ENCODE results near the gene FDPS.

The FDPS gene

GRCh38 chr1:155295942-155296267 is 12.8 kb upstream of the FDPS start:
- no peak overlapping the region for H3K4me3 ChIP-seq (ENCODE audit: low read length)
- no peak for DNase-seq (ENCODE audit: low read depth)
- no peak for TF ChIP-seq CTCF (IDR thresholded peaks at IDR 0.05; ENCODE audit: insufficient read depth, low read depth, low read length, missing control alignments)

GRCh38 chr1:155296661-155297060 is 12.0 kb upstream of the FDPS start:
- no peak for DNase-seq (ENCODE audit: low read depth)
- TF ChIP-seq CTCF (IDR thresholded peaks at IDR 0.05; ENCODE audit: insufficient read depth, low read depth, low read length, missing control alignments), result no peak

GRCh38 chr1:155297384-155297783 is 11.3 kb upstream of the FDPS start:
- no peak for DNase-seq (ENCODE audit: low read depth)
- no peak for TF ChIP-seq CTCF (IDR thresholded peaks at IDR 0.05; ENCODE audit: insufficient read depth, low read depth, low read length, missing control alignments)
- H3K4me3 ChIP-seq (ENCODE audit: low read length), result no peak overlapping the region

More at GRCh38 chr1:155296661-155297060, 12.0 kb upstream of the FDPS start:
- H3K4me3 ChIP-seq (ENCODE audit: low read length), result no peak overlapping the region

- no peak for TF ChIP-seq CTCF (IDR thresholded peaks at IDR 0.05; ENCODE audit: insufficient read depth, low read depth, low read length, missing control alignments)
- H3K4me3 ChIP-seq (ENCODE audit: low read length), result no peak overlapping the region
- no peak for DNase-seq (ENCODE audit: low read depth)
Measured at GRCh38 chr1:155300024-155300423, 8.6 kb upstream of the FDPS start.

- no peak overlapping the region for H3K4me3 ChIP-seq (ENCODE audit: low read length)
- TF ChIP-seq CTCF (IDR thresholded peaks at IDR 0.05; ENCODE audit: insufficient read depth, low read depth, low read length, missing control alignments), result no peak
- no peak for DNase-seq (ENCODE audit: low read depth)
Measured at GRCh38 chr1:155300553-155301329, 7.9 kb upstream of the FDPS start.

- no peak for TF ChIP-seq CTCF (IDR thresholded peaks at IDR 0.05; ENCODE audit: insufficient read depth, low read depth, low read length, missing control alignments)
Measured at GRCh38 chr1:155301342-155301841, 7.3 kb upstream of the FDPS start, which contains the start of gene PKLR. Gene PKLR (minus strand): TSS chr1:155301438. CDS start chr1:155301395, 43 bp downstream.

More at GRCh38 chr1:155301342-155301841, 7.3 kb upstream of the FDPS start, which contains the start of gene PKLR:
- DNase-seq (ENCODE audit: low read depth), result no peak
- H3K4me3 ChIP-seq (ENCODE audit: low read length), result no peak within 1 kb of the TSS
